Small intestine (tissue), 7 donors: Measurements from ENCODE around the gene SLC37A4. TPM values are rescaled to one million over a fixed set of nuclear protein-coding genes. Genes with fewer than 3 reads are reported as not detected.
"Not testable (repeated sequence)": the region's sequence is repeated elsewhere in the genome, so short reads cannot be mapped to it uniquely, and the experiment has no call there.

Experiments used
- DNase-seq, 2 donors: peaks; one replicate each; pipeline versions ENCODE4 v3.0.0 to v3.0.0-alpha.2; 2013
- FAIRE-seq: peaks from 2 replicates; lab custom pipeline; 2012; peaks lifted over from hg19 to GRCh38; lab: Jason Lieb, UNC
- H3K27ac ChIP-seq, 3 donors: one replicate each; pipeline ENCODE4 v1.5.1; 2013; ENCODE audit warnings: low read length in 2 of 3, mild to moderate bottlenecking in 2 of 3, control low read depth in 1 of 3, inconsistent platforms in 1 of 3, low read depth in 1 of 3, moderate library complexity in 1 of 3
- H3K27me3 ChIP-seq, 3 donors: one replicate each; pipeline ENCODE4 v1.6.1; 2013; ENCODE audit warnings: low read length in 3 of 3, inconsistent platforms in 1 of 3; ENCODE audit not compliant: control insufficient read depth in 3 of 3, insufficient read depth in 3 of 3
- H3K36me3 ChIP-seq, 3 donors: one replicate each; pipeline ENCODE4 v1.6.1; 2013; ENCODE audit warnings: low read length in 3 of 3, inconsistent platforms in 1 of 3, low read depth in 1 of 3, mild to moderate bottlenecking in 1 of 3, moderate library complexity in 1 of 3; ENCODE audit not compliant: control insufficient read depth in 3 of 3, insufficient read depth in 2 of 3
- H3K4me1 ChIP-seq, 3 donors: one replicate each; pipeline ENCODE4 v1.6.1; 2013; ENCODE audit warnings: low read length in 2 of 3, inconsistent platforms in 1 of 3, low read depth in 1 of 3, mild to moderate bottlenecking in 1 of 3, moderate library complexity in 1 of 3; ENCODE audit not compliant: control insufficient read depth in 3 of 3, insufficient read depth in 2 of 3
- H3K4me3 ChIP-seq, 3 donors: one replicate each; pipeline ENCODE4 v1.5.1; 2013; ENCODE audit warnings: low read length in 3 of 3, control low read depth in 1 of 3, inconsistent platforms in 1 of 3, low read depth in 1 of 3, mild to moderate bottlenecking in 1 of 3, moderate library complexity in 1 of 3
- H3K9me3 ChIP-seq, 2 donors: one replicate each; pipeline ENCODE4 v1.6.1; 2013; ENCODE audit warnings: low read depth in 1 of 2, low read length in 1 of 2; ENCODE audit not compliant: control insufficient read depth in 2 of 2, insufficient read depth in 1 of 2
- WGBS, 3 donors: extraction: QIAGEN DNeasy Blood & Tissue Kit; methylation state at CpG; one replicate each; pipeline ENCODE4 v1.1.7; 2013; 5-methylcytosine and 5-hydroxymethylcytosine counted together
- polyA plus RNA-seq, 4 donors: library from polyadenylated mRNA; stranded (reverse) in 3 of 4; unstranded in 1 of 4; fragments of 200-250 nt in 3 of 4; fragments of 120-200 nt in 1 of 4; gene quantifications; one replicate each; pipeline versions ENCODE4 v1.2.1 to v1.2.3, GENCODE V29; 2013
- donor health status: healthy with polysubstance abuse.
- donor health status: control.
- donor health status: control.
- donor health status: Bipolar disorder and iron deficiency.
- donor health status: healthy.

Gene SLC37A4
- polyA plus RNA-seq, 4 donors = 57.9 to 250 (median 96.9) TPM

DNA sequence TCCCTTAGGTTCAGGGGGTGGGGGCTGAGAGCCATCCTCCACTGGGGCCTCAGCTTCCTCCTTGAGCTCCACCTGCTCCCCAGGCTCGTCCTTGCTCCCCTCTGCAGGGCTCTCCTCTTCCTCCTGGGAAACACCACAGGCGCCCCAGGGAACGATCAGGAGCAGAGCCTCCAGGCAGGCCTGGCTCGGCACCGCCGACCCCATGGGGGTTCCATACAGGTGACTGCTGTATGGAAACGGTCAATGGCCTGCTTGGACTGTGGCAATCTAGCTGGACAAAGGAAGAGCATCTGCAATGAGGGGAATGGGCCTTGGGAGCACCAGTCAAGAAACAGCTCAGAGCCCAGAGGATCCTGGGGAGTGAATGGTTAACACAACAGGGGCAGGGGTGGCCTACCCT, 18.4 kb upstream of the SLC37A4 start:
- Histone ChIP-seq H3K27ac (no peak overlapping the region), H3K36me3 (peaks cover 25 to 95% (median 36%) of the 10 kb centered on the region in 3 donors), H3K27me3 (no peaks in the 10 kb centered on the region), H3K4me1 (no peaks in the 10 kb centered on the region), H3K9me3 (no peaks in the 10 kb centered on the region), H3K4me3 (no peak overlapping the region)
- FAIRE-seq (no peak), DNase-seq (no peak)
- WGBS, 3 donors = 90 to 94% (median 93%) methylated on average over 7 of the region's 7 CpGs

DNA sequence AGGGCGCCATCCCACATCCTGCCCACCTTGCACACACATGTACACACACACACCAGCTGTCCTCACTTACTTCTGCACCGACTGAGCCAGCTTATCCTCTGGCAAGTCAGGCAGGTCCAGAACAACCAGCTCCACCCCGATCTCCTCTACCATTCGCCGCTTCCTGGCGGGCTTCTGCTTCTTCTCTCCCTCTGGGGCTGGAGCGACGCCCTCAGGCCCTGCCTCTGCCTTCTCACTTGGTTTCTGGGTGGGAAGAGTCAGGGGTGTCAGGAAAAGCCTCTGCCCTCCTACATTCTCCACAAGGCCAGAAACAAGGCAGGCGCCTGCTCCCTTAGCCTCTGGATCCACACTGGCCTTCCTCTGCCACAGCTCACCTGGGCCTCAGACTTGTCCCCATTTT, 18.0 kb upstream of the SLC37A4 start:
- Histone ChIP-seq H3K4me3 (no peak overlapping the region), H3K9me3 (no peaks in the 10 kb centered on the region), H3K4me1 (no peaks in the 10 kb centered on the region), H3K27me3 (no peaks in the 10 kb centered on the region), H3K27ac (no peak overlapping the region), H3K36me3 (peaks cover 25 to 93% (median 32%) of the 10 kb centered on the region in 3 donors)
- FAIRE-seq (no peak), DNase-seq (no peak)
- 92 to 94% (median 93%) methylated on average over 9 of the region's 9 CpGs for WGBS, 3 donors

- 85 to 90% (median 85%) methylated on average over 6 of the region's 6 CpGs for WGBS, 3 donors
- no peak overlapping the region for H3K27ac ChIP-seq
- no peak for FAIRE-seq
- no peaks in the 10 kb centered on the region for H3K27me3 ChIP-seq
- no peak overlapping the region for H3K4me3 ChIP-seq
- no peak for DNase-seq
- no peaks in the 10 kb centered on the region for H3K4me1 ChIP-seq
- H3K36me3 ChIP-seq = peaks cover 19 to 80% (median 28%) of the 10 kb centered on the region in 3 donors
- H3K9me3 ChIP-seq = no peaks in the 10 kb centered on the region
Observed at GRCh38 chr11:119047205-119047604, 16.5 kb upstream of the SLC37A4 start.

DNA sequence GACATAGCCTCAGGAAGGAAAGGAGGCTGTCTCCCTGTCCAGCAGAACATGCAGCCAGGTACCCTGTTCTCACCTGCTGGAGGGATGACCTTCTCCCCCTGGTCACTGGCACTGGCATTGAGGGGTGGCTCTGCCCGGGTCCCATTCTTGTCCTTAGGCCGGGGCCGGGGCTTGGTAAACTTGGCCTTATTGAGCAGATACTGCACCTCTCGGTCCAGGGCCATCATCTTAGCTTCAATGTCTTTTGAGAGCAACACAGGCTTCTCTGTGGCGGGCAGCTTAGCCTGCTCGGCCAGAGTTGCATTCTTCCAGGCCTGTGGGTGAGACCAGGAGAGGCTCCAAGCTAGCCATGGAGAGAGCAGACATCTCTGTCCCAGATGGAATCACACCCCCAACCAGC, 15.8 kb upstream of the SLC37A4 start:
- Histone ChIP-seq H3K4me3 (no peak overlapping the region), H3K27me3 (no peaks in the 10 kb centered on the region), H3K4me1 (no peaks in the 10 kb centered on the region), H3K27ac (no peak overlapping the region), H3K9me3 (no peaks in the 10 kb centered on the region), H3K36me3 (peaks cover 19 to 73% (median 25%) of the 10 kb centered on the region in 3 donors)
- 93 to 99% (median 96%) methylated on average over 6 of the region's 6 CpGs for WGBS, 3 donors
- no peak for FAIRE-seq
- no peak for DNase-seq

- DNase-seq (no peak), FAIRE-seq (no peak)
- Histone ChIP-seq H3K9me3 (no peaks in the 10 kb centered on the region), H3K4me3 (no peak overlapping the region), H3K27me3 (no peaks in the 10 kb centered on the region), H3K36me3 (peaks cover 19 to 57% (median 22%) of the 10 kb centered on the region in 3 donors), H3K4me1 (no peaks in the 10 kb centered on the region), H3K27ac (no peak overlapping the region)
- 79 to 87% (median 80%) methylated on average over 5 to 6 of the region's 6 CpGs for WGBS, 3 donors
Observed at GRCh38 chr11:119044708-119045107, 14.0 kb upstream of the SLC37A4 start.

DNA sequence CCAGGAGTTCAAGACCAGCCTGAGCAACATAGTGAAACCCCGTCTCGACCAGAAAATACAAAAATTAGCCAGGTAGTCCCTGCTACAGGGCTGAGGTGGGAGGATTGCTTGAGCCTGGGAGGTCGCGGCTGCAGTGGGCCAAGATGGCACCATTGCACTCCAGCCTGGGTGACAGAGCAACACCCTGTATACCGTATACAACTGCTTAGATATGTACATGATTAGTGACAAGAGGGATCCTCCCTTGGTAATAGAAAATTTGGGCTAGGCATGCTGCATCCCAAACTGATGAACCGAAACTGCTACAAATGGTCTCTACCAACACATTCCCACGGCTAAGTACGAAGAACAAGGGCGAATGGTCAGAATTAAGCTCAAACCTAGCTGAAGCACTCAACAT, 12.2 kb upstream of the SLC37A4 start:
- no peaks in the 10 kb centered on the region for H3K27me3 ChIP-seq
- no peak overlapping the region for H3K4me3 ChIP-seq
- WGBS, 3 donors = 88 to 95% (median 89%) methylated on average over 9 of the region's 9 CpGs
- FAIRE-seq = no peak
- no peak overlapping the region for H3K27ac ChIP-seq
- no peak for DNase-seq
- H3K9me3 ChIP-seq = no peaks in the 10 kb centered on the region
- no peaks in the 10 kb centered on the region for H3K4me1 ChIP-seq
- H3K36me3 ChIP-seq = peaks cover 15 to 39% (median 22%) of the 10 kb centered on the region in 3 donors

DNA sequence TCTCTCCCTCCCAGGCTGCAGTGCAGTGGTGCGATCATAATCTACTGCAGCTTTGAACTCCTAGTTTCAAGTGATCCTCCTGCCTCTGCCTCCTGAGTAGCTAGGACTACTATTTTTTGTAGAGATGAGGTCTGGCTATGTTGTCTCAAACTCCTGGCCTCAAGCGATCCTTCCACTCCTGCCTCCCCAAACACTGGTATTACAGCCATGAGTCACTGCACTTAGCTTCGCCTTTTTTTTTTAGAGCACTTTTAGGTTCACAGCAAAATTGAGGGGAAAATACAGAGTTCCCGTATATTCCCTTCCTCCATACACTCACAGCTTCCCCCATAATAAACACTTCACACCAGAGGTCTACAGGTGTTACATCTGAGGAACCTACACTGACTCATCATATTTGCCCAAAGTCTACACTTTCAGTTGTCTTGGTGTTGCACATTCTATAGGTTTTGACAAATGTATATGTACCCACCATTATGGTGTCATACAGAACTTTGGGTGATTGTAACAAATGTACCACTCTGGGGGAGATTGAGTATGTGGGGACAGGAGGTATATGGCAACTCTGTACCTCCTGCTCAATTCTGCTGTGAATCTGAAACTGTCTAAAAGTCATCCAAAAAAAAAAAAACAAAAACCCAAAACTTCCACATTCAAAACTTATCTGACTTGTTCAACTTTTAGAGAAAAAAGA, 11.3 kb upstream of the SLC37A4 start:
- H3K27me3 ChIP-seq = no peaks in the 10 kb centered on the region
- no peak overlapping the region for H3K4me3 ChIP-seq
- H3K36me3 ChIP-seq = peaks cover 10 to 30% (median 16%) of the 10 kb centered on the region in 3 donors
- DNase-seq (no peak), FAIRE-seq (no peak)
- WGBS, 3 donors = 89 to 98% (median 91%) methylated on average over 4 of the region's 4 CpGs
- H3K27ac ChIP-seq = no peak overlapping the region
- H3K9me3 ChIP-seq = no peaks in the 10 kb centered on the region
- no peaks in the 10 kb centered on the region for H3K4me1 ChIP-seq

GRCh38 chr11:119039471-119039870, 8.8 kb upstream of the SLC37A4 start:
- not testable (repeated sequence) for H3K4me1 ChIP-seq, H3K36me3 ChIP-seq, DNase-seq, H3K9me3 ChIP-seq, H3K27ac ChIP-seq, H3K27me3 ChIP-seq, FAIRE-seq, H3K4me3 ChIP-seq
- 43 to 74% (median 56%) methylated on average over 6 to 11 of the region's 11 CpGs for WGBS, 3 donors

- H3K36me3 ChIP-seq = peaks cover 0 to 2% (median 0%) of the 10 kb centered on the region in 3 donors
- no peaks in the 10 kb centered on the region for H3K27me3 ChIP-seq
- no peak overlapping the region for H3K4me3 ChIP-seq
- FAIRE-seq = no peak
- no peaks in the 10 kb centered on the region for H3K9me3 ChIP-seq
- WGBS, 3 donors = 87 to 90% (median 88%) methylated on average over 5 of the region's 5 CpGs
- no peak for DNase-seq
- H3K27ac ChIP-seq = no peak overlapping the region
- H3K4me1 ChIP-seq = no peaks in the 10 kb centered on the region
Observed at GRCh38 chr11:119038884-119039283, 8.2 kb upstream of the SLC37A4 start.
